Retinal pigment epithelial cell (primary cell): ENCODE results near the gene DNAAF1.

Source experiments
- DNase-seq: peaks from one replicate; pipeline ENCODE4 v3.0.0-alpha.2; 2010; ENCODE audit warnings: low read depth
- H3K4me3 ChIP-seq: 2 replicates; pipeline ENCODE4 v1.5.1; 2011; ENCODE audit warnings: mild to moderate bottlenecking, low read length, control low read depth, moderate library complexity
- TF ChIP-seq, protein P1 (sequence below): conservative IDR thresholded peaks from 2 replicates; pipeline ENCODE4 v1.5.1; 2011; ENCODE audit warnings: low read depth, low read length, control low read depth, inconsistent platforms

The DNAAF1 gene

DNA sequence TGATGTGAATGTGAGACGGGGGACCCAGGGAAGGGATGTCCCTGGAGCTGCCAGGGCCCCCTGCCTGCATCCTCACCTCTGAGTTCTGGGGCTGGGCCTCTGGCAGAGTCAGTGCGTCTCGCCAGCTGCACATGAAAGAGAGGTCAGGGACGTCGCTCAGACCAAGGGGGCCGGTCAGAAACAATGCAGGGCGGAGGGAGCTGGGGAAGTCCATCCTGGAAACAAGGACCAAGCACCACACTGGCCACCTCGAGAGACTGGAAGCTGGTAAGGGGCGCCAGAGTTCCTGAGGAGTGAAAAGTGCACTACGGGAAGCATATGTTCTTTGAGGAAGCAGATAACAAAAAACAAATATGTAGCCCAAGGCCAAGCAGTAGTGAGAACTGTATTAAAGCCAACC is 39.7 kb downstream of the DNAAF1 start:
- no peak overlapping the region for H3K4me3 ChIP-seq
- DNase-seq, result no peak
- TF ChIP-seq, protein P1, sequence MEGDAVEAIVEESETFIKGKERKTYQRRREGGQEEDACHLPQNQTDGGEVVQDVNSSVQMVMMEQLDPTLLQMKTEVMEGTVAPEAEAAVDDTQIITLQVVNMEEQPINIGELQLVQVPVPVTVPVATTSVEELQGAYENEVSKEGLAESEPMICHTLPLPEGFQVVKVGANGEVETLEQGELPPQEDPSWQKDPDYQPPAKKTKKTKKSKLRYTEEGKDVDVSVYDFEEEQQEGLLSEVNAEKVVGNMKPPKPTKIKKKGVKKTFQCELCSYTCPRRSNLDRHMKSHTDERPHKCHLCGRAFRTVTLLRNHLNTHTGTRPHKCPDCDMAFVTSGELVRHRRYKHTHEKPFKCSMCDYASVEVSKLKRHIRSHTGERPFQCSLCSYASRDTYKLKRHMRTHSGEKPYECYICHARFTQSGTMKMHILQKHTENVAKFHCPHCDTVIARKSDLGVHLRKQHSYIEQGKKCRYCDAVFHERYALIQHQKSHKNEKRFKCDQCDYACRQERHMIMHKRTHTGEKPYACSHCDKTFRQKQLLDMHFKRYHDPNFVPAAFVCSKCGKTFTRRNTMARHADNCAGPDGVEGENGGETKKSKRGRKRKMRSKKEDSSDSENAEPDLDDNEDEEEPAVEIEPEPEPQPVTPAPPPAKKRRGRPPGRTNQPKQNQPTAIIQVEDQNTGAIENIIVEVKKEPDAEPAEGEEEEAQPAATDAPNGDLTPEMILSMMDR, result no peak

DNA sequence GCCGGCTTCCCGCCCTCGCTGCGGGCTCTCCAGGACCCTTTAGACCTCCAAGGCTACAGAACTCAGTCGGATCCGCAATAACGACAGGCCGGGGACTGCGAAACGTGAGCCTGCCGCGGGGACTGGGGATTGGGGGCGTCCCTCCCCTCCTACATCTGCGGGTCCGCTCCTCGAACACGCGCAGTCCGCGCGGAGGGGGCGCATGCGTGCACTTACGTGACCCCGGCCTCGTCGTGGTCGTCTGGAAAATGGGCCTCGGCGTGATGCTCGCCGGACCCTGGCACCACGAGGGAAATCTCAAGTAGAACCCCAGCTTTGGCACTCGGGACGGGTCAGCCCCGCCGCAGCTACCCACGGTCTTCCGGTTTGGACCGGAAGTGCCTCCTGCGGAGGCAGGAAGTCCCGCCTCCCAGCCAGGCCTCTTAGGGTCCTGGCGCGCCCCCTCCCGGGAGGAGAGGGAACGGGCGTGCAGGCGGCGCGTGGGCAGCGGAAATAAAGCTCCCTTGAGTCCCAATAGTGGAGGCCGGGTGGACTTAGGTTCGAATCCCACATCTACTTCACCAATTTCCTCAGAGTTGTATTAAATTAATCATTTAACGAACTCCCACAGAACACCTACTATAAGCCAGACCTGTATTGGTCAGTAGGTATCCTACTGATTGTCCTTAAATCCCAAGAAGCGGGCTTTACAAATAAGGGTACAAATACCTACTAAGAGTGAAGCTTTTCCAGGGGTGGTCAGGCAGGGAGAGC is 41.8 kb downstream of the DNAAF1 start, which contains the start of gene TAF1C:
Gene TAF1C, minus strand, starts transcription at position 373 of the 753 bp plus-strand sequence. CDS start 2,069 bp downstream, outside the sequence.
- peak within 1 kb of the TSS; percentile 94 for H3K4me3 ChIP-seq
- TF ChIP-seq, protein P1, result peak; percentile 93
- peak; percentile 69 for DNase-seq

DNA sequence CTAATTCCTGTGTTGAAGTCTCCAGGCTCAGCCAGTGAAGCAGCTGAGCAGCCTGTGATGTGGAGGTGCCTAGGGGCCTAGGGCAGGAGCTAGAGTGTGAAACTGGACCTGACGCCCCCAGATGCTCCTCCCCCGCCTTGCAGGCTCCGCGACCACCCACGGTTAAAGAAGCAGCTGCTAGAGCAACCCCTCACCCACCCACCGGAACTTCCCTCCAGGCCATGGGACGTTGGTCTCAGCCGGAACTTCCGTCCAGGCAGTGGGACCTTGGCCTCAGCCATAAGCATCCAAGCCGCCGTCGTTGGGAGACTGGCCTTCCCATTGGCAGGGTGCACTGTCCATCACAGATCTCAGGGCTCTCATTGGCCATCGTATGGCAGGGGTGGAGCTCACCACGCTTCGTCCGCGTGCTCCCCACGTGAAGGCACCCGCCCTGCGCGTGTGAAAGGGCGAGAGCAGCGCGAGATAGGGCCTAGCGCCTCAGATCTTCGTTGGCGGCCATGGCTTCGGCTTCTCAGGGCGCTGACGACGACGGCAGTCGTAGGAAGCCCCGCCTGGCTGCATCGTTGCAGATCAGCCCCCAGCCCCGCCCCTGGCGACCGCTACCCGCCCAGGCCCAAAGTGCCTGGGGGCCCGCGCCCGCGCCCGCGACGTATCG is 45.8 kb downstream of the DNAAF1 start, which contains the start of gene ADAD2:
Gene ADAD2, plus strand, starts transcription at position 427 of the 658 bp plus-strand sequence. Its CDS starts 74 bp downstream, at position 501.
- H3K4me3 ChIP-seq, result no peak within 1 kb of the TSS
- TF ChIP-seq, protein P1, result no peak
- DNase-seq, result no peak

DNA sequence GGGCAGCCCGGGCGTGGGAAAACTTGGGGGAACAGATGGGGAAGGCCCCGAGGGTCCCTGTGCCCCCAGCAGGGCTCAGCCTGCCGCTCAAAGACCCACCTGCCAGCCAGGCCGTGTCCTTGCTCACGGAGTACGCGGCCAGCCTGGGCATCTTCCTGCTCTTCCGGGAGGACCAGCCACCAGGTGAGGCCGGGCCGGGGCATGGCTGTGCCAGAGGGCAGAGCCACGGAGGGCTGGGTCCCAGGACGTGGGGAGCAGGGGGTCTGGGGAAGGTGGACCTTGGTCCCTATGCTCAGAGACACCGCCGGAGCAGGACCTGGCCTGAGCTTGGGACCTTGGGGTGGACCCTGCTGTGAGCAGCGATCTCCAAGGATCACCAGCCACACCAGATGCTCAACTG is 46.4 kb downstream of the DNAAF1 start:
- no peak overlapping the region for H3K4me3 ChIP-seq
- DNase-seq, result no peak
- TF ChIP-seq, protein P1, result no peak

DNA sequence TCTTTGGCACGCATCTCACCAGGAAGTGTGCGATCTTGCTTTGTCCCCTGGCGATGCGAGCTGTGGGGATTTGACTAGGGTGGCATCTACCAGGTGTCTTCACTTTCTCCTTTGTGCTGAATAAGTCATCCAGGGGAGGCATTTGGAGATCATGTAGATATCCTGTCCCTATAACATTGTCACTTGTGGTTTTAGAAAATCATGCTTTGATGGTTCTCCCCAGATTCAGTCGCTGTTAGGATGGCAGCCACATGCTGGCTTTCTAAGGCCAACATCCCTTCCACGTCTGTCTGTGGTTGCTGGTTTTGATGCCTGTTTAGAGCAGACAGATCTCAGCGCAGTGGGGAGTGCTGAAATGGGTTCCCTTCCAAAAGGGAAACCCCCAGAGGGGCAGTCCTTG is 48.4 kb downstream of the DNAAF1 start:
- TF ChIP-seq, protein P1, result no peak
- DNase-seq, result no peak
- H3K4me3 ChIP-seq, result no peak overlapping the region

DNA sequence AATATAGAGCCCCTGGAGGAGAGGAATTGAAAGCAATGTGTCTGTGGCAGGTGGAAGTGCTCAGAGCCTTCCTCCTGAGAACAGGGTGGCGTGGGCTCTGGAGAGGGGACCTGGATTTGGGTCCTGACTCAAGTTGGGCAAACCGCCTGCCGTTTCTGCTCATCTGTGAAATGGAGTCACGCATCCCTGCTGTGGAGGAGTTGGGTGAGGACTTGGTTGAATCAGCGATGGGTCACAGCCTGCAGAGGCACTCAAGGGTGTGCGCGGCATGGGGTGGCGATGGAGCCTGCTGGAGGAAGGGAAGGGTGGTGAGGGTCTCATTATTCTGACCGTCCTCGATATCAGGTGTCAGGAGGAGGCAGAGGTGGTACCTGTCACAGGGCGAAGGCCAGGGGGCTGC is 48.9 kb downstream of the DNAAF1 start:
- H3K4me3 ChIP-seq, result no peak overlapping the region
- TF ChIP-seq, protein P1, result no peak
- DNase-seq, result no peak
